ENCODE results near the gene CDH2.

The CDH2 gene

DNA sequence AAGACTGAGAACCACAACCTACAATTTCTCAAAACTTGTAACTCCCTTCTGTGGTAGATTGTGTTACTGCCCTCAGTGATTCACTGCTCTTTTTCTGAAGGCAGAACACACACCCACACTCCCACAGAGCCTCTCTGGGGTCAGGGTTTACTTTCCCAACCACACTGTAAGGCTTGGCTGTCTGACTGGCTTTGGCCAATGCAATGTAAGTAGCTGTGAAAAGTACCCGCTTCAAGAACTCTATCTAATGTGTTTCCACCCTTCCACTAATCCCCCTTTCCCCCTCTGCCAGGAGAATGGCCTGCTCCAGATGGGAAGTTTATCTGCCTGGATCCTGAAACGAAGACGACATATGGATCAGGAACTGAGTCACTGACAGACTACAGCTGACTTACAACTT, 222.7 kb downstream of the CDH2 start:
- TF ChIP-seq, protein P1, sequence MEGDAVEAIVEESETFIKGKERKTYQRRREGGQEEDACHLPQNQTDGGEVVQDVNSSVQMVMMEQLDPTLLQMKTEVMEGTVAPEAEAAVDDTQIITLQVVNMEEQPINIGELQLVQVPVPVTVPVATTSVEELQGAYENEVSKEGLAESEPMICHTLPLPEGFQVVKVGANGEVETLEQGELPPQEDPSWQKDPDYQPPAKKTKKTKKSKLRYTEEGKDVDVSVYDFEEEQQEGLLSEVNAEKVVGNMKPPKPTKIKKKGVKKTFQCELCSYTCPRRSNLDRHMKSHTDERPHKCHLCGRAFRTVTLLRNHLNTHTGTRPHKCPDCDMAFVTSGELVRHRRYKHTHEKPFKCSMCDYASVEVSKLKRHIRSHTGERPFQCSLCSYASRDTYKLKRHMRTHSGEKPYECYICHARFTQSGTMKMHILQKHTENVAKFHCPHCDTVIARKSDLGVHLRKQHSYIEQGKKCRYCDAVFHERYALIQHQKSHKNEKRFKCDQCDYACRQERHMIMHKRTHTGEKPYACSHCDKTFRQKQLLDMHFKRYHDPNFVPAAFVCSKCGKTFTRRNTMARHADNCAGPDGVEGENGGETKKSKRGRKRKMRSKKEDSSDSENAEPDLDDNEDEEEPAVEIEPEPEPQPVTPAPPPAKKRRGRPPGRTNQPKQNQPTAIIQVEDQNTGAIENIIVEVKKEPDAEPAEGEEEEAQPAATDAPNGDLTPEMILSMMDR (IDR thresholded peaks at IDR 0.05; ENCODE audit: low read length, missing control alignments), result peak; percentile 4
- no peak overlapping the region for H3K4me3 ChIP-seq (replicated peaks; ENCODE audit: low read depth, low read length)
- peak; percentile 85 for DNase-seq (ENCODE audit: low read depth)

DNA sequence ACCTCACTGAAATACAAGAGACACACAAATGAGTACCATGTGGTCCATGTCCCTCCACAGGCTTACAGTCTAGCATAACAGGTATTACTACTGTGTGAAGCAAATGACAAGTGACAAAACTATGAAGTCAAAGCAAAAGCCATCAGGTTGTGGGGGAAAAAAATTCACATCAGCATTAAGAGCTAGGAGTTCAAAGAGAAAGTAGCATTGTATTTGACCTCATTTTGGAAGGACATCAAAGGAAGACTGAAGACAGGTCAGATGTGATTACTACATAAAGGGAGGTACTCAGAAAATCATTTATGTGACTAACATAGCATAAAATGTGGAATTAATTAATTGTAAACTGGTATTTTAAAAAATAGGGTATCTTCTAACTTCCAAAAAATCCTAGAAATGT, 224.2 kb downstream of the CDH2 start:
- no peak overlapping the region for H3K4me3 ChIP-seq (replicated peaks; ENCODE audit: low read depth, low read length)
- no peak for DNase-seq (ENCODE audit: low read depth)
- TF ChIP-seq, protein P1 (IDR thresholded peaks at IDR 0.05; ENCODE audit: low read length, missing control alignments), result no peak

GRCh38 chr18:27950648-27951228, 226.2 kb downstream of the CDH2 start:
- no peak overlapping the region for H3K4me3 ChIP-seq (replicated peaks; ENCODE audit: low read depth, low read length)
- DNase-seq (ENCODE audit: low read depth), result no peak
- TF ChIP-seq, protein P1 (IDR thresholded peaks at IDR 0.05; ENCODE audit: low read length, missing control alignments), result no peak

GRCh38 chr18:27948986-27949385, 227.9 kb downstream of the CDH2 start:
- no peak overlapping the region for H3K4me3 ChIP-seq (replicated peaks; ENCODE audit: low read depth, low read length)
- TF ChIP-seq, protein P1 (IDR thresholded peaks at IDR 0.05; ENCODE audit: low read length, missing control alignments), result no peak
- DNase-seq (ENCODE audit: low read depth), result no peak

- H3K4me3 ChIP-seq (replicated peaks; ENCODE audit: low read depth, low read length), result no peak overlapping the region
- peak; percentile 43 for DNase-seq (ENCODE audit: low read depth)
- TF ChIP-seq, protein P1 (IDR thresholded peaks at IDR 0.05; ENCODE audit: low read length, missing control alignments), result no peak
Measured at GRCh38 chr18:27942706-27943105, 234.2 kb downstream of the CDH2 start.

DNA sequence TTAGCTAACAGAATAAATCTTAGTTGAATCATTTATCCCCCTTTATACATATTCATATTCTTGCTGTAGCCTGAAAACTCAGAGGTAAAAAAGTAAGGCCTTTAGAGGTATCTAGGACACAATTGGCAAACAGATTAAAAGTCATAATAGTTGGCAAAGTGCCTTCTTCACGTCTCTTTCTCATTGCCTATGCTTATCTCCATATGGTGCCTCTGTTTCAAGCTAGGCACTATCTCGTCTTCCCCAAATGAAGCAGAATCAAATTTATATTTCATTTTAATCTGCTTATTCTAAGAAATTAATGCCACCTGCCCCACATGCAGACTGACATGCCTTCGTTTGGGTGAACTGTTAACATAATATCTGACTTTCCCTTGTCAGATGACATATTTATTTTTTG, 245.4 kb downstream of the CDH2 start:
- TF ChIP-seq, protein P1 (IDR thresholded peaks at IDR 0.05; ENCODE audit: low read length, missing control alignments), result no peak
- H3K4me3 ChIP-seq (replicated peaks; ENCODE audit: low read depth, low read length), result no peak overlapping the region
- no peak for DNase-seq (ENCODE audit: low read depth)

DNA sequence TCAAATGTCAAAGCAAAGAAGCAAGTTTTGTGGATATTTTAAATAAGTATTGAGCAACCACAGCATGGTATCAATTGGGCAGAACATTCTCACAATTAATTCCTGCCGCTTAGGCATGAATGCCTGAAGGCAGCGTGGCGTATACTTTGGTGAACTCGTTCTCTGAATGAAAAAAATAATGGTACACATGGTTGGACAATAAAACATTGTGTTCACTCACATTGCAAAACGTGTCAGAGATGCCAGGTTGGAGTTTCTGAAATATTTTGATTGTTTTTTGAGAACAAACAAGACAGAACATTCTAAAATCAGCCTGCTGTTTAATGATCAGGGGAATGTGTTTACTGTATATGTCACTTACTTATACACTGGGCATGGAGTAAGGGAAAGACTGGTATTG, 254.2 kb downstream of the CDH2 start:
- no peak overlapping the region for H3K4me3 ChIP-seq (replicated peaks; ENCODE audit: low read depth, low read length)
- no peak for DNase-seq (ENCODE audit: low read depth)
- TF ChIP-seq, protein P1 (IDR thresholded peaks at IDR 0.05; ENCODE audit: low read length, missing control alignments), result no peak

Measured in fibroblast of pulmonary artery (primary cell).